Activated CD8-positive, alpha-beta memory T cell treated with anti-CD3 and anti-CD28 coated beads, Interleukin-2, amount 10 ng/mL, durations not matched to agents 7 days and 5 days (primary cell): Measurements from ENCODE around the gene SMARCD3. TPM values are rescaled to one million over a fixed set of nuclear protein-coding genes. Genes with fewer than 3 reads are reported as not detected.
A peak's percentile ranks its signal among the peaks of the same experiment; 100 is the strongest.

Source experiments
- ATAC-seq: fragments of 150-1000 bp; cut with Tn5 transposase; one replicate; pipeline ENCODE4 v1.10.0; 2021; ENCODE audit warnings: moderate library complexity
- CTCF ChIA-PET: fragments of 350-600 bp; sonication (Branson Sonifier 250); formaldehyde crosslinking; loops from one replicate; lab custom pipeline; 2021; ENCODE audit warnings: antibody characterized with exemption; lab: Charles Lee
- DNase-seq: peaks from one replicate; pipeline ENCODE4 v3.0.0-alpha.2; 2020
- H3K27ac Mint-ChIP-seq: one replicate; pipeline ENCODE4 v1.8.0; 2021; ENCODE audit warnings: mild to moderate bottlenecking, mixed read lengths
- H3K27me3 Mint-ChIP-seq: one replicate; pipeline ENCODE4 v1.8.0; 2021; ENCODE audit warnings: mixed read lengths
- H3K36me3 Mint-ChIP-seq: one replicate; pipeline ENCODE4 v1.8.0; 2021; ENCODE audit warnings: mild to moderate bottlenecking, mixed read lengths
- H3K4me1 Mint-ChIP-seq: one replicate; pipeline ENCODE4 v1.8.0; 2021; ENCODE audit warnings: mixed read lengths
- H3K4me3 Mint-ChIP-seq: one replicate; pipeline ENCODE4 v1.8.0; 2021; ENCODE audit warnings: mild to moderate bottlenecking, moderate library complexity, mixed read lengths
- H3K9me3 Mint-ChIP-seq: one replicate; pipeline ENCODE4 v1.8.0; 2022; ENCODE audit warnings: low read depth, mixed read lengths
- total RNA-seq, 2 experiments: library from RNA; stranded (reverse); gene quantifications; one replicate each; pipeline ENCODE4 v1.2.3, GENCODE V29; 2021

The SMARCD3 gene
- total RNA-seq, 2 experiments from 2014 or later = 1.0 to 2.5 TPM

DNA sequence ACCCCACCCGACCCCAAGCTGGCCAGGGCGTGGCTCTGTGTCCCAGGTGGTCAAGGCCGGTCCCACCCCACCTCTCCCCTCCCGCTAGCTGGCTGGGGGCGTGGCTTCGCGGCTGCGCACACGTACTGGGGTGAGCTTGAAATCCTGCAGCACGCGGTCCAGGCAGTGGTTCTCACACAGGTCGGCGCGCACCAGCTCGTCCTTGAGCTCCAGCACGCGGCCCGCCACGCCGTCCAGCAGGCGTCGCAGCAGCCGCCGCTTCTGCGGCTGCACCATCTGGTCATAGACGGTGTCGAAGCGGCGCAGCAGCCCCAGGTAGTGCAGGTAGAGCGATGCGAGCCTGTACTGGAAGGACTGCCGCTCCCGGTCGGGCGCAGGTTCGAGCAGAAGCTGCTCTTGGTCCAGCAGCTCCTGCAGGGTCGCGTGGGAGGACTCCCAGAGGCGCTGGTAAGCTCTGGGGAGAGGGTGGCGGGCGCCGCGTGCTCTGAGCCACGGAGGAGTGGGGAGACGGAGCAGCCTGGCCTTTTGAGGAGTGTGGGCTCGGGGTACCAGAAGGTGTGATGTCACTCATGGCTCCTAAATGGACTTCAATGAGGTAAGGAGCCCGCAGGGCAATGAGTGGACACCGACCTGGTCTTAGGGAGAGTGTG is 44.0 kb downstream of the SMARCD3 start:
- no peaks in the 10 kb centered on the region for H3K36me3 Mint-ChIP-seq
- CTCF ChIA-PET = interaction anchor here (2.1 to 2.2 kb wide), 2 partner anchors 23 to 40 kb away, joined by 5 read pairs; partner anchors contain the start of gene ABCF2
- H3K4me1 Mint-ChIP-seq = peaks cover 24% of the 10 kb centered on the region
- H3K27ac Mint-ChIP-seq = no peak overlapping the region
- ATAC-seq (no peak), DNase-seq (no peak)
- no peaks in the 10 kb centered on the region for H3K9me3 Mint-ChIP-seq
- no peak overlapping the region for H3K4me3 Mint-ChIP-seq
- peaks cover 19% of the 10 kb centered on the region for H3K27me3 Mint-ChIP-seq

DNA sequence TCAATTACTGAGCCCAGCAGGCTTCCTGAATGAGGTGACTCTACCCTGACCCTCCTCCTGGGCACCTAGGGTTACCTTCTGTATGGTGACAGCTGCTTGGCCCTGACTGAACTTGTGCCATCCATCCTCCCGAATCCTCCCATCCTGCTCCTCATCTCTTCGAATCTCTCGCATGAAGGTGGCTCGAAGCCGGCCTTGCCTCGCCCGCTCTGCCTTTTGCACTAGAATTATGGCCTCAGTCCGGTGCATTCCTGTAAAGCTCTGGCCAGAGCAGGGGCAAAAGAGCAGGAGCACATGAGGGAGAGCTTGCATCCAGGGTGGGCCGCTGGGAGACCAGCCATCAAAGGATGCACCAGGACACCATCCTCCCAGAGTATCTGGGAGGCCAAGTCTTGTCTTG is 45.7 kb downstream of the SMARCD3 start:
- ATAC-seq = no peak
- CTCF ChIA-PET = no interaction called here
- no peaks in the 10 kb centered on the region for H3K9me3 Mint-ChIP-seq
- no peak overlapping the region for H3K27ac Mint-ChIP-seq
- H3K4me1 Mint-ChIP-seq = peaks cover 19% of the 10 kb centered on the region
- no peaks in the 10 kb centered on the region for H3K36me3 Mint-ChIP-seq
- no peak overlapping the region for H3K4me3 Mint-ChIP-seq
- DNase-seq = no peak
- peaks cover 19% of the 10 kb centered on the region for H3K27me3 Mint-ChIP-seq

DNA sequence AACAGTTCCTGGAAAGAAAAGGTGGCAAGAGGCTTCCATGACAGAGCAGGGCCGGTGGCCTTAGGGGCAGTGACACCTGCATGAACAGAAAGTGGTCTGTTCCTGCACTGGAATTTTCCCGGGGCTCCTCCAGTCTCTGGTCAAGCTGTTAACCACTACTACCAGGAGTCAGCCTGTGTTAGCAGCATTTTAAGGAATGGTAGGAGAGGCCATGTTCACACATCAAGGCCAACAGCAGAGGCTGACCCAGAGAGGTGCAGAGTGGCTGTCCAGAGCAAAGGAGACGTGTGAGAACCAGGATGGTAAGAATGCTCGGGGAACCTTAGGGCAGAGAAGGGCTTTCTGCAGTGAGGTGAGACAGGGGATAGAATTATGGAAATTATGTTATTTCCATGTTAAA is 46.7 kb downstream of the SMARCD3 start:
- CTCF ChIA-PET = no interaction called here
- H3K27me3 Mint-ChIP-seq = peaks cover 19% of the 10 kb centered on the region
- no peak for ATAC-seq

DNA sequence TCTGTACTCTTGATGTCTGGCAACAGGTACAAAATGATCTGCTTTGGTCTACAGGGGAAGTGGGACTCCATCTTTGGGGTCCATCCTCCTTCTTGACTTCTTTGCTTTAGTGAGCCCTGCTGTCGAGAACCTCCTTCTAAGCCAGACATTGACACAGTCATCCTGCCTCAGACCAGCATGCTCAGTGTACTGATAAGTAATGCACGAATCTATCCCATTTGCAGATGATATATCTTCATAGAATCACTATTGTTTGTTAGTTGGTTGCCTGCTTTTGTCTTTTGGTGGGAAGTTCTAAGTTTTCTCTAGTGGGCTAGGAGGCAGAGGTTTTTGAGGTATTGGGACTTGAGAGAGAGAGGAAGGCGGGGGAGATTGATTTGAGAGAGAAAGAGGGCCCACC is 47.1 kb downstream of the SMARCD3 start:
- H3K36me3 Mint-ChIP-seq = no peaks in the 10 kb centered on the region
- CTCF ChIA-PET = no interaction called here

More for the DNA sequence above, 46.7 kb downstream of the SMARCD3 start:
- H3K4me1 Mint-ChIP-seq = peaks cover 8% of the 10 kb centered on the region
- no peak overlapping the region for H3K4me3 Mint-ChIP-seq
- no peaks in the 10 kb centered on the region for H3K9me3 Mint-ChIP-seq
- DNase-seq = no peak
- H3K36me3 Mint-ChIP-seq = no peaks in the 10 kb centered on the region
- H3K27ac Mint-ChIP-seq = no peak overlapping the region

DNA sequence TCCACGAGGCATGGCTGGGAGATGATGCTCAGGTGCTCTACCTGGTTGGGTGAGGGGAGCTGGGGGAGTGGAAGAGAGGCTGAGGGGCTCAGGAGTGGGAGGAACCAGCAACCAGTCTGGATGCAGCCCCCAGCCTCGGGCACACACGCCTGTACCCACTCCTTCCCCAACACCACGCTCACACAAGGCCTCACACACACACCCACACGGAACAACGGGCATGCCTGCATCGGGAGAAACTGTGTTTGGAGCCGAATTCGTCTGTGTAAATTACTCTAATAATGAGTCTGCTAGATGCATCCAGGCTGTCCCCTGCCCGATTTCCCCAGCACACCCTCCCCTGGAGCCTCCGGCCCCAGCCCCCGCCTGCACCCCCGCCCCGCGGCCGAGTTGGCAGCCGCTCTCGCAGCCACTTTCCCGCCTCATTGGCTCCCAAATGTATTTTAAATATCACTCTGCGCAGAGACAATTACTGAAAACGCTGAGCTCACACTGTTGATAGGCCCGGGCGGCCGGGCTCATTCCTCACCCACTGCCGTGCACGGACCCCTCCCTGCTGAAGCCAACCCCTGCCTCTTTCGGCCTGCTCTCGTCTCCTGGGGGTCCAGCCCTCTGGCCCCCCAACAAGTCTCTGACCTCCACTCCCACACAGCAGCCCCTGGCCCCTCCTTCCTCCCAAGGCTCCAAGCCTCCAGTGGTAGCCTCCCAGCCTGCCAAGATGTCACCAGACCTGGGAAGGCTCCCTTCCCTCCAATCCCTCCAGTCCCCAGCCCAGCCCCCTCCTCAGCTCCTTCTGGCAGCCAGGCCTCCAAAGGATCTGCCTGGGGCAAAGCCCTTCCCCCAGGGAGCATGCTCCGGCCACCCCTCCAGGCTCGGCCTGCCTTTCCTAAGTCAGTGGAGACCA is 49.3 kb downstream of the SMARCD3 start:
- H3K27ac Mint-ChIP-seq = no peak overlapping the region

More for the DNA sequence above, 47.1 kb downstream of the SMARCD3 start:
- Mint-ChIP-seq H3K27ac (no peak overlapping the region), H3K4me1 (peaks cover 4% of the 10 kb centered on the region), H3K4me3 (no peak overlapping the region), H3K27me3 (peaks cover 17% of the 10 kb centered on the region), H3K9me3 (no peaks in the 10 kb centered on the region)
- ATAC-seq (no peak), DNase-seq (no peak)

DNA sequence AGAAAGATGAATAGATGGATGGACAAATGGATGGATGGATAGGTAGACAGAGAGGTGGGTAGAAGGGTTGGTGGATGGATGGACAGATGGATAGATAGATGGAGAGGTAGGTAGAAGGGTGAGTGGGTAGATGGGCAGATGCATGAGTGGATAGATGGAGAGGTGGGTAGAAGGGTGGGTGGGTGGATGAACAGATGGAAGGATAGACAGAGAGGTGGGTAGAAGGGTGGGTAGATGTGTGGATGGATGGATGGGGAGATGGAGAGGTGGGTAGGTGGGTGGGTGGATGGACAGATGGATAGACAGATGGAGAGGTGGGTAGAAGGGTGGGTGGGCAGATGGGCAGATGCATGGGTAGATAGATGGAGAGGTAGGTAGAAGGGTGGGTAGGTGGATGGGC is 50.6 kb downstream of the SMARCD3 start:
- Mint-ChIP-seq H3K27ac (no peak overlapping the region), H3K36me3 (no peaks in the 10 kb centered on the region), H3K4me1 (peaks cover 2% of the 10 kb centered on the region), H3K9me3 (no peaks in the 10 kb centered on the region), H3K27me3 (peaks cover 17% of the 10 kb centered on the region), H3K4me3 (no peak overlapping the region)
- ATAC-seq (no peak), DNase-seq (no peak)
- CTCF ChIA-PET = no interaction called here

More for the DNA sequence above, 49.3 kb downstream of the SMARCD3 start:
- Mint-ChIP-seq H3K4me3 (no peak overlapping the region), H3K36me3 (no peaks in the 10 kb centered on the region), H3K27me3 (peaks cover 24% of the 10 kb centered on the region), H3K4me1 (peaks cover 2% of the 10 kb centered on the region), H3K9me3 (no peaks in the 10 kb centered on the region)
- DNase-seq (no peak), ATAC-seq (no peak)
- CTCF ChIA-PET = interaction anchor here (1.0 kb wide), 1 partner anchor 45 kb away, joined by 3 read pairs; no protein-coding TSS in a partner anchor

DNA sequence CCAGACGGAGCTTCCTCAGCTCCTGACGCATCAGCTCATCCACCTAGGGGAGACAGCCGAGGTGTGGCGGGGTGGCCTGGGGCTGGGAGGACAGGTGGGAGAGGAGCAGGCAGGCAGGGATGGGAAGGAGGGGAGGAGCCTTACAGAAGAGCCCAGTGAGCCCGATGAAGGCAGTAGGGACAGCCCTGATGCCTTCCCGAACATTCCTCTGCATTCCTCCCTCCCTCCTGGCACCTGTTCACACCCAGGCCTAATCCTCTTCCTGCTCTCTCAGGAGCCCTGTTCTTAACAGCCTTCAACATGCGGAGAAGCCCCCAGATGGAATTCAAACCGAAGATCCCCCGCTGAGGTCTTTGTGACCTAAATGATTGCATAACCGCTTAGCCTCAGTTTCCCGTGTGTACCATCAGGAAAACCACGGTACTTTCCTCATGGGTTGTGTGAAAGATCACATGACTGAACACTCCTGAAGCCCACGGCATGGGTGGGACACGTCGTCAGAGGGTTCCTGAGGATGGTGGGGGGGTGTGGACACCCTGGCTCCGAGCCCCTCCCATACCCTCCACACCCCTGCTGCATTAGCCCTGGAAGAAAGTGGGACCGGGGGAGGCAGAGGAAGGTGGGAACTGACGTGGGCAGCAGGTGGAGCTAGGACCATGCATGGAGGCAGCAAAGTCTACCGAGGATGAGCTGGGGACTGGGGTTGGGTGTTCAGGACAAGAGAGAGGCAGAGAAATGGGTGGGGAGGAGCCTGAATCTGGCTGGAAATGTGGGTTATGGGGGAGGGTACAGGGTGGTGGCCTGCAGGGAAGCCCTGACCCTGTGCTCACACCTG is 52.7 kb downstream of the SMARCD3 start:
- Mint-ChIP-seq H3K27ac (no peak overlapping the region), H3K4me3 (no peak overlapping the region), H3K4me1 (peaks cover 2% of the 10 kb centered on the region), H3K36me3 (no peaks in the 10 kb centered on the region), H3K27me3 (peaks cover 8% of the 10 kb centered on the region), H3K9me3 (no peaks in the 10 kb centered on the region)
- DNase-seq (no peak), ATAC-seq (no peak)
- CTCF ChIA-PET = no interaction called here

DNA sequence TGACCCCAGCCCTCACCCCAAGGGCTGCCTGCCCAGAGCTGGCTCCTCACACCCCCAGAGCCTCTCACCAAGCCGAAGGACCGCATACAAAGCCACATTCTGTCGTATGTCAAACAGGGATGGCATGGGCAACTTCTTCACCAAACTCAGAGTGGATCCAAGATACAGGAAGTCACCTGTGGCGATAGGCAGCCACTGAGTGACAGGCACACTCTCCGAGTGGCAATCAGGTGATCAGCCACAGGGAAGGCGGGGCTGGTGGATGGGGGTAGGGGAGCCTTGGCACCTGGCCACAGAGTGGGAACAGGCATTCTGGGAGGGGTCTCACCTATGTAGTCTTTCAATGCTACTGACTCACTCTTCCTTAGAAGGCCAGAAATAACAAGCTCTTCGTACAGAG is 54.3 kb downstream of the SMARCD3 start:
- H3K4me3 Mint-ChIP-seq = no peak overlapping the region
- H3K27ac Mint-ChIP-seq = no peak overlapping the region
- DNase-seq (no peak), ATAC-seq (peak; percentile 54)
- CTCF ChIA-PET = interaction anchor here (0.7 to 1.4 kb wide), 3 partner anchors 14 to 57 kb away, joined by 3 to 6 read pairs (median 3); no protein-coding TSS in a partner anchor
- H3K36me3 Mint-ChIP-seq = no peaks in the 10 kb centered on the region
- no peaks in the 10 kb centered on the region for H3K9me3 Mint-ChIP-seq
- peaks cover 15% of the 10 kb centered on the region for H3K27me3 Mint-ChIP-seq
- H3K4me1 Mint-ChIP-seq = peaks cover 2% of the 10 kb centered on the region

DNA sequence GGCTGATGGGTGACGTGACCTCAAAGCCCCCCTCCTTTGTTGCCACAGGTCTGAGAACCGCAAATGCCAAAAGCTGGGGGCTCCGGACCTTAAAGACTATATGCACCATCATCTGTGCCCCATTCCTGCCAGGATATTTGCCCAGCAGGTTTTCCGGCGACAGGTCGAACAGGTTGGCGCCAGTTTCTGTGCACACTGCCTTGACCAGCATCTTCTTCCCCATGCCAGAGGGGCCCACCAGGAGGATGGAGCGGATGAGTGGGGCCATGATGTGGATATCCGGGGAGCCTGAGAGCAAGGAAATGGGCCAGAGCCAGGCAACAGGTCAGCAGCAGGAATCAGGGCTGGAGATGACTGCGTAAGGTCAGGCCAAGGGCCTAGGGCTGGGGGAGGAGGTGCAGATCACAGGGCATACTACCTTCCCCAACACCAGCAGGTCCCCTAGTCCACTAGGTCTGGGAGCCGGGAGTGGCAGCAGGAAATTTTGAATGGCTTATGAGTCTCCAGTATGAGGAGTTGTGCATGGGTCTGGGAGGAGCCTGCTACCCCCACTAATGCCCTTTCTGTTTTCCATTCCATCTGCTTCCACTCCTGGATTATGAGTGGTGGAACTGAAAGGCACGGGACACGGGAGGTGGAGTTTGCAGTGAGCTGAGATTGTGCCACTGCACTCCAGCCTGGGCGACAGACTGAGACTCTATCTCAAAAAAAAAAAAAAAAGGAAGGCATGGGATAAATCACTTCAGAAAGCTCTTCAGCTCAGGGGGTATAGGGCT is 55.1 kb downstream of the SMARCD3 start:
- Mint-ChIP-seq H3K27me3 (peaks cover 17% of the 10 kb centered on the region), H3K36me3 (no peaks in the 10 kb centered on the region), H3K27ac (no peak overlapping the region), H3K4me1 (peaks cover 2% of the 10 kb centered on the region), H3K9me3 (no peaks in the 10 kb centered on the region), H3K4me3 (no peak overlapping the region)
- CTCF ChIA-PET = interaction anchor here (0.7 kb wide), 1 partner anchor 56 kb away, joined by 3 read pairs; no protein-coding TSS in a partner anchor
- DNase-seq (no peak), ATAC-seq (no peak)

DNA sequence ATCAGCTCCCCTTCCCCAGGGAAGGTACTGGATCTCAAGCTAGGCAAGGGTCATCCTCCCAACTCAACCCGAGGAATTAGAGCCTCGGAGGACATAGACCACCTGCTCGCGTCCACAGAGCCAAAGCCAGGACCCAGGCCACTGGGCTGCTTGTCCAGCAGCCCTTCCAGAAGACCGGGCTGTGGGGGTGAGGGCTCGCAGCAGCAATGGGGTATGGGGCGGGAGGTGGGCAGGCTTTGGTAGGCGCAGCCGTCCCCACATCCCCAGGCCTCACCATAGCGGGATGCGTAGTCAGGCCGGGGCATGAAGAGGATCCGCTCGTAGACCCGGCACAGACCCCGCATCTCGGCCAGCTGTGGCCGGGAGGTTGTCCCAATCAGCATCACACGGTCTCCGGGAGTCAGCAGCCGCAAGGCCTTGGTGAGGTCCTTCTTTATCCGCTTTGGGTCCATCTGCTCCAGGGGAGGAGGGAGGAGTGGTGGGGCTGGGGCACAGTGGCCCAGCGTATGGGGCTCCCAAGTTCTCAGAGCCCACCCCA is 56.4 kb downstream of the SMARCD3 start:
- Mint-ChIP-seq H3K4me1 (peaks cover 2% of the 10 kb centered on the region), H3K36me3 (no peaks in the 10 kb centered on the region), H3K27me3 (peaks cover 17% of the 10 kb centered on the region), H3K27ac (no peak overlapping the region), H3K9me3 (no peaks in the 10 kb centered on the region), H3K4me3 (no peak overlapping the region)
- DNase-seq = no peak
- CTCF ChIA-PET = interaction anchor here (1.1 to 1.4 kb wide), 2 partner anchors 52 to 63 kb away, joined by 3 to 4 read pairs; no protein-coding TSS in a partner anchor
- ATAC-seq = no peak

DNA sequence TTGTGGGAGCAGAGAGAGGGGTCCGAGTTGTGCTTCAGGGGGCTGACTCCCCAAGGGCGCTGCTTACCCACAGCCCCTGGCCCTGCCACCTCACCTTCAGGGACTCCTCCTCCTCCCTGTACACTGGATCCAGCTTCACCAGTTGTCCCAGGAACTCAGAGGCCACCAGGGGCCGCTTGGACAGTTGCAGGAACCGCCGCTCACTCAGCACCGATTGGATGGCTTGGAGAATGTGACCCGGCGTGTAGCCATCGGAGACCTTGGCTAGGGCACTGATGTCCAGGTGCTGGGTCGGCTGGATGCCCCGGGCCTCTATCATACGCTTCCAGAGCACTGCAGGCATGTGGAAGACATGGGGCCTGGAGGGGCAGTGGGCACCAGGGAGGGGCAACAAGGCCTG is 57.0 kb downstream of the SMARCD3 start:
- no peaks in the 10 kb centered on the region for H3K36me3 Mint-ChIP-seq
- peaks cover 2% of the 10 kb centered on the region for H3K4me1 Mint-ChIP-seq
- CTCF ChIA-PET = interaction anchor here (0.6 to 1.4 kb wide), 3 partner anchors 52 to 627 kb away, joined by 3 to 4 read pairs (median 3); no protein-coding TSS in a partner anchor
- H3K27ac Mint-ChIP-seq = no peak overlapping the region
- H3K4me3 Mint-ChIP-seq = no peak overlapping the region
- no peak for DNase-seq
- H3K9me3 Mint-ChIP-seq = no peaks in the 10 kb centered on the region
- no peak for ATAC-seq
- peaks cover 17% of the 10 kb centered on the region for H3K27me3 Mint-ChIP-seq

DNA sequence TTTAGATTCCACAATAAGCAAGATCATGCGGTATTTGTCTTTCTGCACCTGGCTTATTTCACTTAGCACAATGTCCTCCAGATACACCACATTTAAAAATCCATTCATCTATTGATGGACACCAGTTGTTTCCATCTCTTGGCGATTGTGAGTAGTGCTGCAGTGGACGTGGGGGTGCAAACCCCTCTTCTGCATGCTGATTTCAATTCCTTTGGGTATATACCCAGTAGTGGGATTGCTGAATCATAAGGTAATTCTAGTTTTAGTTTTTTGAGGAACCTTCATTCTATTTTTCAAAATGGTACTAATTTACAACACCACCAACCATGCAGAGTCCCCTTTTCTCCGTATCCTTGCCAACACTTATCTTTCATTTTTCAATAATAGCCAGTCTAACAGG is 59.5 kb downstream of the SMARCD3 start:
- Mint-ChIP-seq H3K36me3 (no peaks in the 10 kb centered on the region), H3K9me3 (no peaks in the 10 kb centered on the region), H3K4me1 (no peaks in the 10 kb centered on the region), H3K27ac (no peak overlapping the region), H3K27me3 (peaks cover 10% of the 10 kb centered on the region), H3K4me3 (no peak overlapping the region)
- ATAC-seq (no peak), DNase-seq (no peak)
- CTCF ChIA-PET = no interaction called here
